Loucy (cell line): ENCODE data around the gene SCAPER.

ENCODE experiments used
- H2AFZ ChIP-seq: fragments of 200-600 bp; sonication (generic); 2 replicates; pipeline ENCODE4 v1.6.0; 2016; ENCODE audit warnings: antibody characterized with exemption, mild to moderate bottlenecking, low read length, moderate library complexity
- H3F3A ChIP-seq: fragments of 200-600 bp; 2 replicates; pipeline ENCODE4 v1.6.0; 2016; ENCODE audit warnings: antibody characterized with exemption, low read depth, mild to moderate bottlenecking
- H3K27me3 ChIP-seq: fragments of 200-600 bp; sonication (generic); 2 replicates; pipeline ENCODE4 v1.6.1; 2014; ENCODE audit warnings: low read length, mild to moderate bottlenecking; ENCODE audit not compliant: insufficient read depth, poor library complexity, severe bottlenecking
- H3K36me3 ChIP-seq: fragments of 200-600 bp; sonication (generic); 2 replicates; pipeline ENCODE4 v1.6.1; 2016; ENCODE audit warnings: low read length; ENCODE audit not compliant: insufficient read depth
- H3K4me1 ChIP-seq: fragments of 200-600 bp; sonication (generic); 2 replicates; pipeline ENCODE4 v1.5.1; 2014; ENCODE audit warnings: low read length, mild to moderate bottlenecking; ENCODE audit not compliant: insufficient read depth, poor library complexity, severe bottlenecking
- H3K4me2 ChIP-seq: fragments of 200-600 bp; sonication (generic); 2 replicates; pipeline ENCODE4 v1.6.0; 2014; ENCODE audit warnings: antibody characterized with exemption, low read length, low read depth, mild to moderate bottlenecking; ENCODE audit not compliant: poor library complexity, severe bottlenecking
- H3K4me3 ChIP-seq: fragments of 200-600 bp; sonication (generic); 2 replicates; pipeline ENCODE4 v1.5.1; 2014; ENCODE audit warnings: low read length, mild to moderate bottlenecking, mixed read lengths; ENCODE audit not compliant: poor library complexity, severe bottlenecking
- H3K79me2 ChIP-seq: fragments of 200-600 bp; sonication (generic); 2 replicates; pipeline ENCODE4 v1.6.1; 2014; ENCODE audit warnings: low read length; ENCODE audit not compliant: insufficient read depth
- H3K9ac ChIP-seq: fragments of 200-600 bp; sonication (generic); 2 replicates; pipeline ENCODE4 v1.6.0; 2014; ENCODE audit warnings: mild to moderate bottlenecking, low read depth, low read length, moderate library complexity; ENCODE audit not compliant: poor library complexity, severe bottlenecking
- H3K9me2 ChIP-seq: fragments of 200-600 bp; sonication (generic); replicated peaks from 2 replicates; pipeline ENCODE4 v1.6.1; 2016; ENCODE audit warnings: low read depth, low read length, mixed read lengths
- H3K9me3 ChIP-seq: fragments of 200-600 bp; sonication (generic); 2 replicates; pipeline ENCODE4 v1.6.1; 2014; ENCODE audit warnings: mild to moderate bottlenecking, antibody characterized with exemption, low read length, low read depth; ENCODE audit not compliant: insufficient read depth
- H4K20me1 ChIP-seq: fragments of 200-600 bp; sonication (generic); 2 replicates; pipeline ENCODE4 v1.6.0; 2014; ENCODE audit warnings: antibody characterized with exemption, low read length, mild to moderate bottlenecking; ENCODE audit not compliant: insufficient read depth, poor library complexity, severe bottlenecking
- EZH2phosphoT487 ChIP-seq: fragments of 200-600 bp; IDR thresholded peaks from 2 replicates; pipeline ENCODE4 v1.6.1; 2018; ENCODE audit warnings: antibody characterized with exemption, mild to moderate bottlenecking, moderate library complexity, borderline replicate concordance
- TF ChIP-seq, protein P1 (sequence below): fragments of 200-600 bp; sonication (generic); conservative IDR thresholded peaks from 2 replicates; pipeline ENCODE4 v1.5.1; 2014; ENCODE audit warnings: mild to moderate bottlenecking, antibody characterized with exemption, low read length

SCAPER gene

DNA sequence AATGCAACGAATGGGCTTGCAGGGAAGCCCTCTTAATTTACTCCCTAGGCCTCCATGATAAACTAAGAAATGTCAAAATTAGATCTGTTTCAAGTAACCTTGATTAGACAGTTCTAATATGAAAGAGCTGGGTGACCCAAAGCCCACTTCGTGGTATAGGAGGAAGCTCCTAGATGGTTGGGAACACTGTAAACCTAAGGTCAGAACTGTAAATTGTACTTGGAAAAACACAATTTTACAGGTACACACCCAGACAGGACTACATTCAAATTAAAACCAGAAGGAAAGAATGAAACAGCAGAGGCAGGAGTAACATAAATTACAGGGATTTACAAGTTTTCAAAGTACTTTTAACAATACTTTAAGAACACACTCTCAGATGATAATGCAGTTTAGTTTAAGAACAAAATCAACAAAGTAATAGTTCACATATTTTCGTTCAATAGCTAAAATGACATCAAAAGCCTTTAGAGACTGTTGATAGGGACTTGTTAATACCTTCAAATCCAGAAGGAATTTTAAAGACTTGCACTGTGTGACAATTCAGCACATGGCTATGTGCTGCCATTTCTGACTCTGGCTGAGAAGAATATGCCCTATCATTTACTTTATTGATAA lies 550.2 kb downstream of the SCAPER start:
- H3K4me2 ChIP-seq = no peak overlapping the region
- no peaks in the 10 kb centered on the region for H3K36me3 ChIP-seq
- H3K4me1 ChIP-seq = no peaks in the 10 kb centered on the region
- H3K79me2 ChIP-seq = no peaks in the 10 kb centered on the region
- no peaks in the 10 kb centered on the region for H3K9me3 ChIP-seq
- no peak overlapping the region for H3K9ac ChIP-seq
- no peaks in the 10 kb centered on the region for H3K9me2 ChIP-seq
- no peaks in the 10 kb centered on the region for H3K27me3 ChIP-seq
- H3K4me3 ChIP-seq = no peak overlapping the region
- H3F3A ChIP-seq = no peaks in the 10 kb centered on the region
- H2AFZ ChIP-seq = no peak overlapping the region
- TF ChIP-seq EZH2phosphoT487 = no peak
- TF ChIP-seq, protein P1, sequence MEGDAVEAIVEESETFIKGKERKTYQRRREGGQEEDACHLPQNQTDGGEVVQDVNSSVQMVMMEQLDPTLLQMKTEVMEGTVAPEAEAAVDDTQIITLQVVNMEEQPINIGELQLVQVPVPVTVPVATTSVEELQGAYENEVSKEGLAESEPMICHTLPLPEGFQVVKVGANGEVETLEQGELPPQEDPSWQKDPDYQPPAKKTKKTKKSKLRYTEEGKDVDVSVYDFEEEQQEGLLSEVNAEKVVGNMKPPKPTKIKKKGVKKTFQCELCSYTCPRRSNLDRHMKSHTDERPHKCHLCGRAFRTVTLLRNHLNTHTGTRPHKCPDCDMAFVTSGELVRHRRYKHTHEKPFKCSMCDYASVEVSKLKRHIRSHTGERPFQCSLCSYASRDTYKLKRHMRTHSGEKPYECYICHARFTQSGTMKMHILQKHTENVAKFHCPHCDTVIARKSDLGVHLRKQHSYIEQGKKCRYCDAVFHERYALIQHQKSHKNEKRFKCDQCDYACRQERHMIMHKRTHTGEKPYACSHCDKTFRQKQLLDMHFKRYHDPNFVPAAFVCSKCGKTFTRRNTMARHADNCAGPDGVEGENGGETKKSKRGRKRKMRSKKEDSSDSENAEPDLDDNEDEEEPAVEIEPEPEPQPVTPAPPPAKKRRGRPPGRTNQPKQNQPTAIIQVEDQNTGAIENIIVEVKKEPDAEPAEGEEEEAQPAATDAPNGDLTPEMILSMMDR = no peak
- H4K20me1 ChIP-seq = no peaks in the 10 kb centered on the region

DNA sequence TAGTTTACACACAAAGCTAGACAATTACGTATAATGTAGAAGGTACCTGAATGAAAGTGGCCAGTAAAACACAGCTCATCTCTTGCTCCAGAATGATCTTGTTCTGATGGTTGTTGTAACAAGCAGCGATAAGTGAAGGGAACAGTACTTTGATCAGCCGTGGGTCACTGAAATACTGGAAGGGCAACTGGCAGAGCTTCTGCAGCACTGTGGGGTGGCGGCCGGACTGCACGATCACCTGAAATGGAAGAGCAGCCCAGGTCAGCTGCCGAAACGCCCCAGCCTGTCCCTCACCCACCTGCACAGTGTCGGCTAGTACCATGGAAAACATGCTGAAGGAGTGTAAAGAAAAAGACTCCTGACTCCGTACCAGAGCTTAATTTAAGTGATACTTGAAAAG lies 551.2 kb downstream of the SCAPER start:
- Histone ChIP-seq H3K4me1 (no peaks in the 10 kb centered on the region), H3K9me2 (no peaks in the 10 kb centered on the region), H3F3A (no peaks in the 10 kb centered on the region), H3K9ac (no peak overlapping the region), H2AFZ (no peak overlapping the region), H3K9me3 (no peaks in the 10 kb centered on the region), H3K4me3 (no peak overlapping the region), H3K27me3 (no peaks in the 10 kb centered on the region), H4K20me1 (no peaks in the 10 kb centered on the region), H3K4me2 (no peak overlapping the region), H3K79me2 (no peaks in the 10 kb centered on the region), H3K36me3 (no peaks in the 10 kb centered on the region)
- TF ChIP-seq EZH2phosphoT487 = no peak
- TF ChIP-seq, protein P1 = no peak

DNA sequence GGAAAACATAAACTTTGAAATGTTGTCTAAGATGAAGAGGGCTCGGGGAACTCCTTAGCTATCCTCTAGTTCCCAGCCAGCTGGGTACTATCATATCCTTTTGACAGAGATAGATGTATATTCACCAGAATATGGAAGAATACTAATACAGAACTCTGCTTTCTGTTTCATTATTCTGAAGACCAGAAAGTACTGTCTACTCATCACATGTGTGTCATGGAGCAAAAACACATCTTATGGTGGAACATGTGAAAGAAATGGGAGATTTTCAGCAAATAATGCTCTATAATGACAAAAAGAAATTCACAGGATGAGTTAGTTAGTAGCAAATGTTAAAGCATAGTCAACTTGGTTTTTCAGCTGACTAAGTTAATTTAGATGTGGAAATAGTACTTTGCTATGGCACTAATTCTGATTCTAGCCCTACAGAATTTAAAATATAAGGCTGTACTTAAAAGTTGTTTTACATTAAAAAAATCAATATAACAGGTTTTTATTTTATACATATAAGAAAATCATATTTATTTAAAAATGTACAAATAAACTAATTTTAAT lies 552.0 kb downstream of the SCAPER start:
- TF ChIP-seq, protein P1 = no peak
- no peak for TF ChIP-seq EZH2phosphoT487
- no peak overlapping the region for H3K9ac ChIP-seq
- H3K4me1 ChIP-seq = no peaks in the 10 kb centered on the region
- no peak overlapping the region for H3K4me2 ChIP-seq
- H3K9me3 ChIP-seq = no peaks in the 10 kb centered on the region
- no peaks in the 10 kb centered on the region for H3K9me2 ChIP-seq
- H4K20me1 ChIP-seq = no peaks in the 10 kb centered on the region
- no peaks in the 10 kb centered on the region for H3K27me3 ChIP-seq
- no peak overlapping the region for H3K4me3 ChIP-seq
- H3K36me3 ChIP-seq = 0 out of 2 replicates have a peak, but pooled peaks cover 3% of the 10 kb centered on the region
- H2AFZ ChIP-seq = no peak overlapping the region
- H3F3A ChIP-seq = no peaks in the 10 kb centered on the region
- no peaks in the 10 kb centered on the region for H3K79me2 ChIP-seq
